Subcutaneous adipose tissue (tissue), 4 donors: Measurements from ENCODE around the gene LTBP1. TPM values are rescaled to one million over a fixed set of nuclear protein-coding genes. Genes with fewer than 3 reads are reported as not detected.

Experiments
- total RNA-seq, 4 donors: library from RNA; depleted of rRNA; stranded (reverse); fragments of >200 nt; gene quantifications; one replicate each; pipeline ENCODE4 v1.1.0, GENCODE V29; 2016
- TF ChIP-seq, protein P1 (sequence below): fragments of 450-650 bp; IDR thresholded peaks from one replicate; pipeline ENCODE4 v1.5.1; 2016; ENCODE audit warnings: low read depth, mild to moderate bottlenecking, control low read depth, antibody characterized with exemption, moderate library complexity

Gene LTBP1
- total RNA-seq, 4 donors from 2014 or later, result 11.0 to 15.5 (median 12.7) TPM

GRCh38 chr2:32937602-32938448 lies 8.9 kb upstream of the LTBP1 start:
- TF ChIP-seq, protein P1, sequence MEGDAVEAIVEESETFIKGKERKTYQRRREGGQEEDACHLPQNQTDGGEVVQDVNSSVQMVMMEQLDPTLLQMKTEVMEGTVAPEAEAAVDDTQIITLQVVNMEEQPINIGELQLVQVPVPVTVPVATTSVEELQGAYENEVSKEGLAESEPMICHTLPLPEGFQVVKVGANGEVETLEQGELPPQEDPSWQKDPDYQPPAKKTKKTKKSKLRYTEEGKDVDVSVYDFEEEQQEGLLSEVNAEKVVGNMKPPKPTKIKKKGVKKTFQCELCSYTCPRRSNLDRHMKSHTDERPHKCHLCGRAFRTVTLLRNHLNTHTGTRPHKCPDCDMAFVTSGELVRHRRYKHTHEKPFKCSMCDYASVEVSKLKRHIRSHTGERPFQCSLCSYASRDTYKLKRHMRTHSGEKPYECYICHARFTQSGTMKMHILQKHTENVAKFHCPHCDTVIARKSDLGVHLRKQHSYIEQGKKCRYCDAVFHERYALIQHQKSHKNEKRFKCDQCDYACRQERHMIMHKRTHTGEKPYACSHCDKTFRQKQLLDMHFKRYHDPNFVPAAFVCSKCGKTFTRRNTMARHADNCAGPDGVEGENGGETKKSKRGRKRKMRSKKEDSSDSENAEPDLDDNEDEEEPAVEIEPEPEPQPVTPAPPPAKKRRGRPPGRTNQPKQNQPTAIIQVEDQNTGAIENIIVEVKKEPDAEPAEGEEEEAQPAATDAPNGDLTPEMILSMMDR, result no peak

DNA sequence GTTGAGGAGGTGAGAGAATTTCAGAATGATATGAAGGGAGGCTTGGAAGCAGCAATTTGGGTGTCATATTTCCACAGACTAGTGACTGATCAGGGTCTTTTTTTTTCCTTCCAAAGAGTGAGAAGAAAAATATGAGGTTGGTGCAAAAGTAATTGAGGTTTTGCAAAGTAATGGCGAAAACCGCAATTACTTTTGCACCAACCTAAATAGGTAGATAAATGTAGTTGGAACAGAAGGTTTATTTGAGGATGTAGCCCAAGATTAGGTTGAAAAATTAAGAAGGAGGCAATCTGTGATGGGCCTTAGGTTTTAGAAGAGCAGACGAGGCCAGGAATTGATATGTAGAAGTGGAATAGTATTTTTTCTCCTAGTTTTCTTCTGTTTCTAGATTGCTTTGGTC lies 7.8 kb upstream of the LTBP1 start:
- TF ChIP-seq, protein P1, result no peak

DNA sequence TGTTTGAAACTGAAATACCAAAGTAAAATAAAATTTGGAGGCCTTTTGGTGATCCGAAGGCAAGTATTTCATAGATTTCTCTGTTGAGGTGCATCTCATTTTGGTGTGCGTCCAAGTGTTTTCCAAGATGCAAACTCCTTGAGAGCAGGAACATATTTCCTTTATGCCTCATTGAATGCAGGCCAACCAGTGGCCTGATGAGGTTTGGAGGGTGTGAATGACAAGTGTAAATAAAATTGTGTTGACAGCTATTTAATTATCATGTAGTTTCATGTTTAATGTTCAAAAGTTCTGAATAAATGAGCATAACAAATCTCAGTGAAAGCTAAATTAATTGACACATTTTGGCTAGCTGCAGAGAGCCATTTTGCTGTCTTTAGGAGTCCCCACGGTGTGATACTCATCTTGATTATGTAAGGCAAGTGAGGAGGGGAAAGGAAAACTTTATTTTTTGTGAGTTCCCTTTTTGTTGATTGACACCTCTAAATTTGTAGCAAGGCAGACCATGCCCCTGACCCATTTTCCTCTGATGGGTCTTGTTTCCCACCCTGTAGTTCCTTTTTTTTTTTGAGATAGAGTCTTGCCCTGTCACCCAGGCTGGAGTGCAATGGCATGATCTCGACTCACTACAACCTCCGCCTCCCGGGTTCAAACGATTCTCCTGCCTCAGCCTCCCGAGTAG lies 6.3 kb upstream of the LTBP1 start:
- TF ChIP-seq, protein P1, result no peak

- TF ChIP-seq, protein P1, result no peak
Observed at GRCh38 chr2:32941944-32942690, 4.6 kb upstream of the LTBP1 start.

- TF ChIP-seq, protein P1, result no peak
Observed at GRCh38 chr2:32942793-32943485, 3.8 kb upstream of the LTBP1 start.

DNA sequence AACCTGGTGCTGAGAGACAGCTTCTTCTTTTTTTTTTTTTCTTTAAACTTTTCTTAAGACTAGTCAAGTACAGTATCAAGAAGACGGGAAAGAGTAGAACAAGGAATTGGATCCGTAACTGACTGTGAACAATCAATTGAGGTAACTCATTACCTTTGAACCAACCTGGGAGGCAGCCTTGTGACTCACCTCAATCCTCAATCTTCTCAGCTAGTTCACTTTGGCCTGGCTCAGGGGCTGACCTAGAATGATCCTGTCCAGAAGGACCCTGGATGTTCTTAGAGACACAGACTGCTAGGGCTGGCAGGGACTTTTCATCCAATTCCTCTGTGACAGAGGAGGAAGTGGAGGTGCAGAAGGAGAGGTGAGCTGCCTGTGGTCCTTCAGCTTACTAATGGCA lies 1.5 kb upstream of the LTBP1 start:
- TF ChIP-seq, protein P1, result no peak
